Gastrocnemius medialis (tissue), 4 donors: ENCODE results near the gene PPT1.

Experiments
- POLR2A ChIP-seq, 2 donors: fragments of 450-650 bp; IDR thresholded peaks; one replicate each; pipeline ENCODE4 v1.6.1; 2017; ENCODE audit warnings: antibody characterized with exemption in 2 of 2, mild to moderate bottlenecking in 2 of 2, moderate library complexity in 2 of 2
- TF ChIP-seq, protein P1 (sequence below), 5 experiments: fragments of 450-650 bp in 3 of 5; fragments of 200-600 bp in 2 of 5; sonication (generic) in 2 of 5; IDR thresholded peaks in 4 of 5; conservative IDR thresholded peaks in 1 of 5; 1 replicate in 4 of 5; 2 replicates in 1 of 5; pipeline ENCODE4 v1.5.1; 2016 to 2019; ENCODE audit warnings: antibody characterized with exemption in 5 of 5, mild to moderate bottlenecking in 3 of 5, moderate library complexity in 3 of 5

DNA sequence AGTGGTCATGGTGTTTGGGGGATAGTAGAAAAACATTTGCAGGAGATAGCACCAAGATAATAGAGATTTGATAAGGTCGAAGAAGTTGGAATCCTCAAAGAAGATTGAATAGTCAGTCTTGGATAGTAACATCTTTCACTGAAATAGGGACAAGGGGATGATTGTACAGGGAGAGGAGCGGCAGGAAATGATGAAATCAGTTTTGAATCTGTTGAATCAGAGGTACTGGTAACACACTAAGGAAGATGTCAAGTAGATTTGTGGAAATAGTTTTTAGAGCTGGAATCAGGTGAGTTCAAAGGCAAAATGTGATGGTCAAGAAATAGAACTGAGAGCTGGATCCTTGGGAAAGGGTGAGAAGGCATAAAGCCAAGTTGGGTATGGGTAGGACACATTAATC, 30.0 kb downstream of the PPT1 start:
- no peak for TF ChIP-seq POLR2A (IDR thresholded peaks at IDR 0.05)
- TF ChIP-seq, protein P1, sequence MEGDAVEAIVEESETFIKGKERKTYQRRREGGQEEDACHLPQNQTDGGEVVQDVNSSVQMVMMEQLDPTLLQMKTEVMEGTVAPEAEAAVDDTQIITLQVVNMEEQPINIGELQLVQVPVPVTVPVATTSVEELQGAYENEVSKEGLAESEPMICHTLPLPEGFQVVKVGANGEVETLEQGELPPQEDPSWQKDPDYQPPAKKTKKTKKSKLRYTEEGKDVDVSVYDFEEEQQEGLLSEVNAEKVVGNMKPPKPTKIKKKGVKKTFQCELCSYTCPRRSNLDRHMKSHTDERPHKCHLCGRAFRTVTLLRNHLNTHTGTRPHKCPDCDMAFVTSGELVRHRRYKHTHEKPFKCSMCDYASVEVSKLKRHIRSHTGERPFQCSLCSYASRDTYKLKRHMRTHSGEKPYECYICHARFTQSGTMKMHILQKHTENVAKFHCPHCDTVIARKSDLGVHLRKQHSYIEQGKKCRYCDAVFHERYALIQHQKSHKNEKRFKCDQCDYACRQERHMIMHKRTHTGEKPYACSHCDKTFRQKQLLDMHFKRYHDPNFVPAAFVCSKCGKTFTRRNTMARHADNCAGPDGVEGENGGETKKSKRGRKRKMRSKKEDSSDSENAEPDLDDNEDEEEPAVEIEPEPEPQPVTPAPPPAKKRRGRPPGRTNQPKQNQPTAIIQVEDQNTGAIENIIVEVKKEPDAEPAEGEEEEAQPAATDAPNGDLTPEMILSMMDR (IDR thresholded peaks at IDR 0.05 in 4 of 5, conservative IDR thresholded peaks at IDR 0.05 in 1 of 5): no peak
